ENCODE results near the gene IQCC. TPM values are rescaled to one million over a fixed set of nuclear protein-coding genes. Genes with fewer than 3 reads are reported as not detected.

The IQCC gene
- total RNA-seq, result 0.53 and 2.6 TPM in 2 replicates

GRCh38 chr1:32205401-32206370 is at the start of gene IQCC:
TSS of gene IQCC (plus strand) at chr1:32205671. CDS start at chr1:32205682, 11 bp downstream.

DNA sequence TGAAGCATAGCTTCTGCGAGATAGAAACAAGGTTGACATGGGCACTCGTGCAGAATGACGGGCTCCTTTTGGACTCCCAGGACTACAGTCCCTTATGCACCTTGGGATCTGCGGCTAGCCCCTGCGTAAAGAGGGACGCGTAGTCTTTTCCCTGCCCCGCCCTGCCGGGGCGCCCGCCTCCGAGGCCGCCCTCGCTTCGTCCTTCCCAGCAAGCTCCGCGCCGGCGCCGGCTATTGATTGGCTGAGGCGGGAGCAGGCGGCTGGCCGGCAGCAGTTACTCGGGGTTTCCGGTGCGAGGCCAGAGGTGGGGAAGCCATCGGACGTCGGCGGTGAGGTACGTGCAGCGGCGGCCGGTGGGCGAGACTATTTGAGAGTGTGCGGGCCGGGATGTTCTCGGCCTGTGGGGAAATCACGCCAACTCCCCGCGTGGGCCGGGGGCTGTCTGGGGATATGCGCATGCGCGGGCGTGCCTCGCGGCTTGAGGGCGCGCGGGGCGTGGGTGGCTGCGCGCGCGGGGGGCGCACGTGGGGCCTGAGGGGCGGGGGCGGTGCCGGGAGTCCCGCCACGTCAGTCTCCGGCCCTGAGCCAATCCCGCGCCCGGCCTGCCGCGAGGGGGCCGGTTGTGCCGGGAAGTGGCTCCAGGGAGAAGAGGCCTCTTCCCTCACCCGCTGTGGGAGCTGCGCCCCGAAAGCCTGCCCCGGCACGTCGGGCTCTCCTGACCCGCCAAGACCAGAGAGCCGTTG is 25.9 kb upstream of the IQCC start, which contains the start of gene TXLNA:
Gene TXLNA (plus strand): TSS at position 233 of the 743 bp plus-strand sequence. CDS start 671 bp downstream, outside the sequence.

DNA sequence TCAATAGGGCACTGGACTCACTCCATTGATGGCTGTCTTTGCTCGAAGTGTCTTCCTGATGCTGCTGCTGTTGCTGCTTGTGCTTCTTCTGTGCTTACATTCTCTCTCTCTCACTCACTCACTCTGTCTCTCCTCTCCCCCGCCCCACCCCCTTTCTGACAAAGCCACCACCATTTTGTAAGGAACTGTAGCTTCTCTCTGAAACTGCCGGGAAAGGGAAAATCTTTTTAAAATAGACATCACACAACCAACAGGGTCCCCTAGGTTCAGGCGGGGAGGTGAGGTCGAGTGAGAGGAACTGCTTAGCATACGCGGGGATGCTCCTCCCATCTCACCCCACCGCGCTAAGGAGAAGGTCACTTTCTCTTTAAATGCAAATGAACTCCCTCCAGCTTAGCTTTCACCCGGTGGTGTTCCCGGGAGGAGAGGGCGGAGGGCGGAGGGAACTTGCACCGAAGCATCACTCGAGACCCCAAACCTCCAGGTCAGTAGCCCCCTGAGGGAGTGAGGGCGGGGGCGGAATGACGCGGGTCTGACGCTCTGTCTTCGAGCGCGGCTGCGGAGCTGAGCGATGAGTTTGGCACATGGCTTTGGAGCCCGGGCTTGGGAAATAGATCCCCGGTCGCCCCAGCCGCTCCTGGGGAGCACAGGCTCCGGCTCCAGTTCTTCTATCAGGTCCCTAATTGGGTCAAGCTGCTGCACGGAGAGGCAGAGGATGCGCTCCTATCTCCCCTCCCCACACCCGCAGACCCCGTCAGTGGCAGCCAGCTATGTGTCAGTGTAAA is 5.1 kb upstream of the IQCC start, which contains the start of gene CCDC28B:
Gene CCDC28B (plus strand): TSS at position 370 of the 785 bp plus-strand sequence. CDS start 1,341 bp downstream, outside the sequence.

GRCh38 chr1:32208891-32209328 is 3.4 kb downstream of the IQCC start, which contains the start of gene DCDC2B:
TSS of gene DCDC2B (plus strand) at chr1:32209089. CDS start at chr1:32209094, 5 bp downstream.

GRCh38 chr1:32221980-32222755 is 16.7 kb downstream of the IQCC start, which contains the start of the genes EIF3I and TMEM234:
TSS of gene EIF3I (plus strand) at chr1:32222407. CDS start at chr1:32222442, 35 bp downstream.
TSS of gene TMEM234 (minus strand) at chr1:32222353. CDS start at chr1:32222322, 31 bp downstream.

DNA sequence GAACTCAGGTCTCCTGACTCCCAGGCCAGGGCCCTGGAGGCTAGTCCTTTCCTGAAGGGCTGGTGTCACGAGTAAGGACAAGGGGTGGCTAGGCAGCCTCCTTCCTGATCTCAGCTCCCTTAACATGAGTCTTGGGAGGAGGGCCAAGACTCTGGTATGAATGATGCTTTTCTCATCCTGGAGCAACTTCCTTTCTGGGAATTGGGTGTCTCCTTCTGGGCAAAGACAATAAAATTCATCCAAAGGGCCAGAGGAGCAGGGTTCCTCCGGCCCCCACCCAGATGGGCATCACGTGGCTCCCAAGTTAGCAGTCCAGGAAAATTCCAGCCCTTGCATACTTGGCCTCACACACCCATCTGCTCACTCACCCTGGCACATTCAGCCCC is 41.4 kb downstream of the IQCC start, which contains the start of gene FAM167B:
Gene FAM167B (plus strand): TSS at position 335 of the 386 bp plus-strand sequence. CDS start 200 bp downstream, outside the sequence.

DNA sequence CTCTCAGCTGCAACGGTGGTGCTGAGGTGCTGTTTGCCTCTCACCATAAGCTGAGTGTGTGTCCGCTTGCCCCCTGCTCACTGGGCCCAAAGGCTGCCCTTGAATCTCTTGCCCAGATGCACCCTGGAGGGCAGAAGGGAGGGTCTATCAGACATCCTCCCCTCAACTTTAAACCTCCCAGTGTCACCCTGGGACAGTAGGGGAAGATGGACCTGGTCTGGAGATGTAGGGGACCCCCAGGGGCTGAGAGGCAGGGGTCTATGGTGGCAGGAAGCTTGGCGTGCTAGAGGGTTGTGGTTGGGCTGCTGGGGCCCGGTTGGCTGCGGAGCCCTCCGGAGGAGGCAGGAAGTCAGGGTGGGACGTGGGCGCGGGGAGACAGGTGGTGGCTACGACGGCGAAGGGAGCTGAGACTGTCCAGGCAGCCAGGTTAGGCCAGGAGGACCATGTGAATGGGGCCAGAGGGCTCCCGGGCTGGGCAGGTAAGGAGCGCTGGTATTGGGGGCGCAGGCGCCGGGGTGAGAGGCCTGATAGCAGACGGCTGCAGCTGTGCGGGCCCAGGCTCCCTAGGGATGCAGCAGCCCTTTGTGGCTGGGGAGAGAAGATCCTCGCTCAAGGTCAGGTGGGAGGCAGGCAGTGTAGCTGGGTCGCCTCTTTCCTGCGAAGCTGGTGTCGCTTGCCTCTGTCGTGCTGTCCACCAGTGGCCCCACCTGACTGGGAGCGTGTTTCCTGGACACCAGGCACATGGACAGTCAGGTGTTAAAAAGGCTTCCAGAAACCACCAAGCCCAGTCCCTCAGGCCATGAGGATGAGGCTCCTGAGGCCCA is 45.6 kb downstream of the IQCC start, which contains the start of gene LCK:
Gene LCK (plus strand): TSS at position 373 of the 824 bp plus-strand sequence. CDS start 23,065 bp downstream, outside the sequence.

Other genes starting within 250 kb of the IQCC start
- gene KHDRBS1, start 191.8 kb upstream of the IQCC start, total RNA-seq, result 98.4 and 98.6 TPM in 2 replicates
- gene TMEM39B, start 132.7 kb upstream of the IQCC start, total RNA-seq, result 10.3 and 13.4 TPM in 2 replicates
- 45.1 and 46.0 TPM in 2 replicates for gene KPNA6, start 97.6 kb upstream of the IQCC start, total RNA-seq
- 65.8 and 66.6 TPM in 2 replicates for gene TXLNA, start 26.0 kb upstream of the IQCC start, total RNA-seq
- gene CCDC28B, start 5.1 kb upstream of the IQCC start, total RNA-seq, result 12.5 and 13.0 TPM in 2 replicates
- gene DCDC2B, start 3.4 kb downstream of the IQCC start, total RNA-seq, result not detected in 2 replicates
- 9.4 and 10.1 TPM in 2 replicates for gene TMEM234, start 16.7 kb downstream of the IQCC start, total RNA-seq
- gene EIF3I, start 16.7 kb downstream of the IQCC start, total RNA-seq, result 456 and 480 TPM in 2 replicates
- gene FAM167B, start 41.6 kb downstream of the IQCC start, total RNA-seq, result 20.3 and 24.0 TPM in 2 replicates
- gene LCK, start 45.6 kb downstream of the IQCC start, total RNA-seq, result 0.20 TPM in 1 of 2 replicates, not detected in the other
- gene HDAC1, start 86.4 kb downstream of the IQCC start, total RNA-seq, result 128 and 129 TPM in 2 replicates
- 119 and 130 TPM in 2 replicates for gene MARCKSL1, start 130.6 kb downstream of the IQCC start, total RNA-seq
- gene FAM229A, start 156.8 kb downstream of the IQCC start, total RNA-seq, result 0.13 and 0.79 TPM in 2 replicates
- gene TSSK3, start 156.9 kb downstream of the IQCC start, total RNA-seq, result not detected in 2 replicates
- 56.6 and 61.3 TPM in 2 replicates for gene BSDC1, start 188.8 kb downstream of the IQCC start, total RNA-seq